K562 (cell line): ENCODE measurements around the gene SPRTN. TPM values are rescaled to one million over a fixed set of nuclear protein-coding genes. Genes with fewer than 3 reads are reported as not detected.

Source experiments
- ATAC-seq: fragments of 200-7000 bp; cut with Tn5 transposase; 3 replicates; pipeline ENCODE4 v1.9.1; 2020; ENCODE audit warnings: moderate library complexity
- BruUV-seq: library from RNA; stranded (reverse); fragments of 400-500 nt; replicated peaks from 2 replicates; lab custom pipeline; 2021; lab: Mats Ljungman, UMichigan
- CTCF ChIA-PET: fragments of 300-600 bp; formaldehyde crosslinking; extraction: SDS; loops from one replicate; lab custom pipeline; 2021; ENCODE audit warnings: low intra/inter-chr PET ratio; lab: Yijun Ruan, JAX
- POLR2A ChIA-PET: fragments of 300-600, 350-650 bp; sonication (Branson Sonifier 250); formaldehyde crosslinking; extraction: SDS; loops from one replicate; lab custom pipeline; 2021; ENCODE audit warnings: antibody characterized with exemption, inconsistent platforms; lab: Yijun Ruan, JAX
- DNase-seq, 4 experiments: peaks; one replicate each; pipeline versions ENCODE4 v3.0.0 to v3.0.0-alpha.2; 2011 to 2018; ENCODE audit warnings: low spot score in 3 of 4, mixed read lengths in 3 of 4; ENCODE audit errors: extremely low read depth in 1 of 4
- FAIRE-seq: peaks from 2 replicates; lab custom pipeline; 2011; peaks lifted over from hg19 to GRCh38; lab: Jason Lieb, UNC
- H2AFZ ChIP-seq: 2 replicates; pipeline ENCODE4 v1.6.0; 2011; ENCODE audit warnings: low read depth, low read length, control low read depth, inconsistent platforms
- H3K27ac ChIP-seq: fragments of 200-600 bp; 3 replicates; pipeline ENCODE4 v1.8.0; 2011; ENCODE audit warnings: low read depth, mild to moderate bottlenecking, control low read depth, inconsistent platforms, low read length, moderate library complexity, mixed read lengths; ENCODE audit errors: extremely low read depth
- H3K27me3 ChIP-seq, 2 experiments: fragments of 300-600 bp in 1 of 2; 2 replicates in 1 of 2; 3 replicates in 1 of 2; pipeline versions ENCODE4 v1.6.0 to v1.8.0; 2011; ENCODE audit warnings: inconsistent platforms in 2 of 2, low read length in 2 of 2, mild to moderate bottlenecking in 1 of 2, mixed read lengths in 1 of 2, moderate library complexity in 1 of 2; ENCODE audit not compliant: control insufficient read depth in 2 of 2, insufficient read depth in 2 of 2
- H3K36me3 ChIP-seq: fragments of 300-600 bp; 3 replicates; pipeline ENCODE4 v1.8.0; 2011; ENCODE audit warnings: mild to moderate bottlenecking, low read length, inconsistent platforms; ENCODE audit not compliant: control insufficient read depth, insufficient read depth
- H3K4me1 ChIP-seq, 2 experiments: fragments of 200-600 bp in 1 of 2; replicated peaks in 1 of 2; 2 replicates in 1 of 2; 3 replicates in 1 of 2; pipeline versions ENCODE4 v1.5.1 to v1.8.0; 2011; ENCODE audit warnings: inconsistent platforms in 2 of 2, low read length in 2 of 2, mild to moderate bottlenecking in 1 of 2, mixed read lengths in 1 of 2, moderate library complexity in 1 of 2; ENCODE audit not compliant: control insufficient read depth in 2 of 2, insufficient read depth in 2 of 2
- H3K4me2 ChIP-seq: 2 replicates; pipeline ENCODE4 v1.6.1; 2011; ENCODE audit warnings: low read length, control low read depth, inconsistent platforms, mixed read lengths; ENCODE audit not compliant: insufficient read depth
- H3K4me3 ChIP-seq: fragments of 200-600 bp; sonication (generic), shearing (Covaris generic); 2 replicates; pipeline ENCODE4 v1.5.1; 2016; ENCODE audit warnings: control low read depth, inconsistent platforms
- H3K79me2 ChIP-seq: fragments of 200-600 bp; 3 replicates; pipeline ENCODE4 v1.8.0; 2011; ENCODE audit warnings: low read length, inconsistent platforms; ENCODE audit not compliant: control insufficient read depth, insufficient read depth
- H3K9ac ChIP-seq, 2 experiments: 2 replicates each; pipeline versions ENCODE4 v1.6.0 to v1.6.1; 2011; ENCODE audit warnings: low read depth in 2 of 2, low read length in 2 of 2, control low read depth in 1 of 2, inconsistent platforms in 1 of 2, mild to moderate bottlenecking in 1 of 2, mixed read lengths in 1 of 2; ENCODE audit not compliant: insufficient read depth in 1 of 2
- H3K9me1 ChIP-seq: one replicate; pipeline ENCODE4 v1.6.0; 2011; ENCODE audit warnings: inconsistent platforms, mild to moderate bottlenecking, low read length, moderate library complexity; ENCODE audit not compliant: control insufficient read depth, insufficient read depth
- H3K9me3 ChIP-seq: replicated peaks from 2 replicates; pipeline ENCODE4 v1.5.1; 2011; ENCODE audit warnings: low read depth, low read length, inconsistent platforms; ENCODE audit not compliant: control insufficient read depth, insufficient read depth
- H4K20me1 ChIP-seq: replicated peaks from 2 replicates; pipeline ENCODE4 v1.6.1; 2011; ENCODE audit warnings: low read length, inconsistent platforms, mixed read lengths; ENCODE audit not compliant: control insufficient read depth, insufficient read depth
- CREB5 ChIP-seq: fragments of 250-450 bp; sonication (Bioruptor Pico); IDR thresholded peaks from 2 replicates; pipeline ENCODE4 v1.5.0; 2020; ENCODE audit warnings: mild to moderate bottlenecking
- HDAC2 ChIP-seq: fragments of 450-650 bp; IDR thresholded peaks from 2 replicates; pipeline ENCODE4 v1.6.1; 2016; ENCODE audit warnings: mild to moderate bottlenecking
- HMG20A ChIP-seq: fragments of 450-650 bp; formaldehyde crosslinking; conservative IDR thresholded peaks from 2 replicates; pipeline ENCODE4 v1.4.0; 2020; ENCODE audit warnings: mild to moderate bottlenecking, mixed read lengths
- JUND ChIP-seq, 2 experiments: IDR thresholded peaks; 2 replicates in 1 of 2; 3 replicates in 1 of 2; pipeline ENCODE4 v1.6.1; 2011; ENCODE audit warnings: borderline replicate concordance in 2 of 2, low read depth in 2 of 2, low read length in 2 of 2, improper control_type of control experiment in 1 of 2, missing biosample characterization in 1 of 2, missing genetic modification characterization in 1 of 2, missing genetic modification reagents in 1 of 2
- MAFG ChIP-seq: fragments of 450-650 bp; conservative IDR thresholded peaks from 2 replicates; pipeline ENCODE4 v1.6.1; 2016; ENCODE audit warnings: missing genetic modification characterization, missing compliant biosample characterization
- NCOR1 ChIP-seq: fragments of 450-650 bp; IDR thresholded peaks from 2 replicates; pipeline ENCODE4 v1.6.1; 2016; ENCODE audit warnings: mild to moderate bottlenecking, moderate library complexity
- NR0B1 ChIP-seq: fragments of 450-650 bp; IDR thresholded peaks from one replicate; pipeline ENCODE4 v1.6.1; 2018; ENCODE audit warnings: mild to moderate bottlenecking, moderate library complexity; ENCODE audit not compliant: partially characterized antibody
- POLR2H ChIP-seq: IDR thresholded peaks from 2 replicates; pipeline ENCODE4 v1.6.1; 2016; ENCODE audit warnings: missing genetic modification characterization, low read depth, mild to moderate bottlenecking, control low read depth, missing compliant biosample characterization, moderate library complexity
- STAT6 ChIP-seq: sonication (generic); formaldehyde crosslinking; IDR thresholded peaks from 2 replicates; pipeline ENCODE4 v1.8.1; 2023; ENCODE audit warnings: mild to moderate bottlenecking, missing genetic modification reagents
- ZHX1 ChIP-seq: fragments of 150-350 bp; conservative IDR thresholded peaks from 2 replicates; pipeline ENCODE4 v1.6.1; 2014; ENCODE audit warnings: low read length
- ZNF146 ChIP-seq: IDR thresholded peaks from one replicate; pipeline ENCODE4 v1.6.1; 2018; ENCODE audit warnings: missing compliant biosample characterization; ENCODE audit not compliant: unreplicated experiment
- ZNF274 ChIP-seq: IDR thresholded peaks from 2 replicates; pipeline ENCODE4 v1.6.1; 2011; ENCODE audit warnings: low read depth, mild to moderate bottlenecking, low read length, moderate library complexity, borderline replicate concordance
- ZNF584 ChIP-seq: fragments of 200-800 bp; sonication (Bioruptor generic); IDR thresholded peaks from 2 replicates; pipeline ENCODE4 v1.6.1; 2016; ENCODE audit warnings: low read depth, mild to moderate bottlenecking, missing genetic modification characterization, missing compliant biosample characterization
- ZNF699 ChIP-seq: fragments of 250-450 bp; sonication (Bioruptor Pico); IDR thresholded peaks from 2 replicates; pipeline ENCODE4 v1.8.0; 2021; ENCODE audit warnings: mild to moderate bottlenecking, moderate library complexity; ENCODE audit not compliant: insufficient replicate concordance
- in situ Hi-C: fragments of 300-500 bp; cut with MboI; formaldehyde crosslinking; loops from 4 replicates; pipeline ENCODE4 v1.15.0; 2018; ENCODE audit warnings: inconsistent platforms, mixed read lengths
- intact Hi-C: fragments of 100-400 bp; cut with micrococcal nuclease; formaldehyde crosslinking; loops from 2 replicates; pipeline ENCODE4 v1.14.2; 2022
- polyA plus RNA-seq, 8 experiments: library from polyadenylated mRNA; depleted of rRNA in 4 of 8; stranded (reverse) in 5 of 8; unstranded in 3 of 8; fragments of >200 nt; fragmentation: Nextera tagmentation in 2 of 8; fragmentation: Illumina TruSeq in 1 of 8; extraction: Ambion mirVana in 2 of 8; extraction: Trizol in 1 of 8; gene quantifications; 2 replicates each; pipeline versions ENCODE4 v1.2.1 to v1.2.3, GENCODE V29; 2011 to 2014; ENCODE audit warnings: inconsistent platforms in 1 of 8, missing spikeins in 1 of 8
- total RNA-seq, 7 experiments: library from RNA; depleted of rRNA in 6 of 7; stranded (reverse); fragments of >200 nt in 6 of 7; fragmentation: Illumina TruSeq in 2 of 7; extraction: Trizol in 2 of 7; gene quantifications; 2 replicates each; pipeline versions ENCODE4 v1.2.1 to v1.2.3, GENCODE V29; 2011 to 2021; ENCODE audit warnings: low replicate concordance in 1 of 7

Gene SPRTN
- total and polyA plus RNA-seq, 9 of the 15 experiments (the other 6 are each of a cell fraction or from before 2014, with no cell fraction given) = 8.1 to 32.5 (median 21.2) TPM

GRCh38 chr1:231372501-231372900, 34.4 kb downstream of the SPRTN start:
- Histone ChIP-seq H3K9ac (no peak overlapping the region), H3K27me3 (no peaks in the 10 kb centered on the region), H3K27ac (no peak overlapping the region), H3K9me3 (no peaks in the 10 kb centered on the region), H3K4me2 (no peak overlapping the region), H3K9me1 (no peaks in the 10 kb centered on the region), H3K79me2 (peaks cover 32% of the 10 kb centered on the region), H2AFZ (no peak overlapping the region), H3K36me3 (peaks cover 40% of the 10 kb centered on the region; the same call in 2 of the 3 replicates), H3K4me1 (0 out of 5 replicates have a peak, but pooled peaks cover 0 to 2% of the 10 kb centered on the region in 2 experiments), H4K20me1 (peaks cover 9% of the 10 kb centered on the region), H3K4me3 (no peak overlapping the region)
- no peak for DNase-seq
- ChIA-PET POLR2A (interaction anchor here (1.0 to 1.8 kb wide), 2 partner anchors 9 to 48 kb away, joined by 3 to 5 read pairs; no protein-coding TSS in a partner anchor), CTCF (no interaction called here)
- FAIRE-seq = no peak
- TF ChIP-seq JUND (IDR thresholded peaks at IDR 0.05; ENCODE audit: borderline replicate concordance, low read depth, low read length) (no peak), JUND (tag; IDR thresholded peaks at IDR 0.05; ENCODE audit: borderline replicate concordance, low read depth, low read length) (no peak), ZNF274 (no peak), ZNF699 (CRISPR knock-in tag) (no peak), CREB5 (no peak), ZNF146 (no peak), STAT6 (CRISPR knock-in tag) (no peak), HDAC2 (no peak), ZHX1 (no peak), ZNF584 (CRISPR knock-in tag) (no peak), MAFG (tag) (no peak), NCOR1 (no peak), NR0B1 (no peak), HMG20A (no peak), POLR2H (tag) (no peak)
- in situ Hi-C loops = no loop called here
- BruUV-seq = no TSS peak
- ATAC-seq = no peak
- intact Hi-C loops = no loop called here
